Measurements from ENCODE around the gene UFM1.
"Not testable (repeated sequence)": the region's sequence is repeated elsewhere in the genome, so short reads cannot be mapped to it uniquely, and the experiment has no call there.

UFM1 gene

GRCh38 chr13:38349390-38350113 lies at the start of gene UFM1:
Gene UFM1 (plus strand): TSS chr13:38349851. CDS start chr13:38349920, 69 bp downstream.
- Mint-ChIP-seq H3K4me1 (peaks cover 22 to 34% of the 10 kb centered on the region in 2 donors), H3K9me3 (no peaks in the 10 kb centered on the region), H3K4me3 (peak within 1 kb of the TSS; percentile 90 to 97), H3K36me3 (peaks cover 7 to 21% of the 10 kb centered on the region in 2 donors), H3K27me3 (peaks cover 0 to 5% of the 10 kb centered on the region in 2 donors), H3K27ac (peak within 1 kb of the TSS; percentile 99)
- DNase-seq (peak; percentile 83), ATAC-seq (replicated peaks) (peak; percentile 91 to 95)

DNA sequence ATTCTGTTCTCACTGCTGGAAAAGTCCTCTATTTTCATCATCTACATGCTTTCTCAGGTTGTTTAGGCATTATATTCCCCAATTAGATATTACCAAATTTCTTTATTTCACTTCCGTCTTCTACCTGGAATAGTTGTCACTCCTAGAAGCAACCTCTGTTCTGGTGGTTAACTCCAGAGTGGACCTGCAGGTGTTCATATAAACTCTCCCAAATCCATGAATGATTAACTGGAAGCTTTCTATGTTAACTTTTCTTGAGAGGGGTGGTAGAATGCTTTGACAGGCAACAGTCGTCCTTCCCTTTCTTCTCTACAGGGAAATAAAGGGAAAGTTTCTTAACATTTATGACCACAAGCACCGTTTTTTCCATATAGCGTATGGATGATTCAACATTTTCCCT lies 48.4 kb upstream of the UFM1 start:
- H3K27ac Mint-ChIP-seq = no peak overlapping the region
- H3K27me3 Mint-ChIP-seq = no peaks in the 10 kb centered on the region
- no peaks in the 10 kb centered on the region for H3K36me3 Mint-ChIP-seq
- H3K4me1 Mint-ChIP-seq = no peaks in the 10 kb centered on the region
- no peaks in the 10 kb centered on the region for H3K9me3 Mint-ChIP-seq
- no peak overlapping the region for H3K4me3 Mint-ChIP-seq
- DNase-seq (no peak), ATAC-seq (replicated peaks) (no peak)

DNA sequence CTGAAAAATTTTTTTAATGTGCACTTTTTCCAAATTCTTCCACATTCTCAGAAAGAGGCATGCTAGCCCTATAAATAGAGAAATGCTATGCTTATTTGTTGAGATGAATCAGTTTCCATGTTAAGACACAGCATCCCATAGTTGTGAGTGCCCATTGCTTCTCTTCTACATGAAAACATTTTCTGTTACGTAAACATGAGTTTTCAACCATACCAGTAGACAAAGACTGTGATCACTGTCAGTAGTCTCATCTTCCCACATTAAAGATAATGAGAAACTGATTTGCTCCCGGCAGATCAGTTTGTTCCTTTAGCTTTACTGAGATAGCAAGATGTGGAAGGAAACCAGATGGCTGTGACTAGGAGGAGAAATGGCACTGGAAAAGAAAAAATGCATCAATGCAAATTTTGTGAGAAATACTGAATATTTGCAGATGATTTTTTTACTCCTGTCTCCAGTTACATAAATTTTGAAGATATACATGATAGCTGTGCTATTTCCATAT lies 45.8 kb upstream of the UFM1 start:
- Mint-ChIP-seq H3K27ac (no peak overlapping the region), H3K9me3 (peaks cover 0 to 2% of the 10 kb centered on the region in 2 donors), H3K4me1 (no peaks in the 10 kb centered on the region), H3K36me3 (no peaks in the 10 kb centered on the region), H3K4me3 (no peak overlapping the region), H3K27me3 (no peaks in the 10 kb centered on the region)
- DNase-seq = no peak
- ATAC-seq (replicated peaks) = no peak

DNA sequence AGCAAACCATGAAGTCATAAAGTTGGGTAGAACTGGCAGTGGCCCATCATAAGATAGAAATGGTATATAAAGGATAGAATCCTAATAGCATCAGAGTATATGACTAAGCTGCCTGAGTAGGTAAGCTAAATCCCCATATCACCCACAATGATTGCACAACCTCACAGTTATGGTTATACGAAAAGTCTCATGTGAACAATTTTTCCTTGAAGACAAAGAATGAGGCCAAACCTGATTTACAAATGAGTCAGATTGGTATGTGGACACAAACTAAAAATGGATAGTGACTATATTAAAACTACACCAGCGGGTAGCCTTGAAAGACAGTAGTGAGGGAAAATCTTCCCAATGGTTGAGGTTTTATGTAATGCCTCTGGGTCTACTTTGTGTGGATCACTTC lies 40.9 kb upstream of the UFM1 start:
- H3K4me3 Mint-ChIP-seq = no peak overlapping the region
- ATAC-seq (replicated peaks) (no peak), DNase-seq (no peak)
- H3K36me3 Mint-ChIP-seq = no peaks in the 10 kb centered on the region
- peaks cover 0 to 8% of the 10 kb centered on the region in 2 donors for H3K9me3 Mint-ChIP-seq
- H3K27me3 Mint-ChIP-seq = no peaks in the 10 kb centered on the region
- H3K4me1 Mint-ChIP-seq = no peaks in the 10 kb centered on the region
- no peak overlapping the region for H3K27ac Mint-ChIP-seq

DNA sequence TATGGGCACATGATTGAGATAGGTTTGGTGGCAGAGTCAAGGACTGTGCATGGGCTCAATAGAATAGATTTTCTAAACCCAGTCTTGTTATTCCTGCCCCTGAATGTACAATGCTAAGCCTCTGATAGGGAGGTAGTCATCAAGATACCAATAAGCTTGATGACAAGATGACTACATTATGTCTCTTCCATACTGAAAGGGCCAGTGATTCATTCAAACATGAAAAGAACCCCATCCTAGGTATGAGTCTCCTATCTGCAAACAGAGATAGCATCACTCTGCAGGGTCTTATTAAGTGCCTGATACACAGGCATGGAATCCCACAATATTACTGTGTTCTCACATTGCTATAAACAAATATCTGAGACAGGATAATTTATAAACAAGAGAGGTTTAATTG lies 40.3 kb upstream of the UFM1 start:
- H3K27ac Mint-ChIP-seq = no peak overlapping the region
- H3K36me3 Mint-ChIP-seq = no peaks in the 10 kb centered on the region
- H3K4me3 Mint-ChIP-seq = no peak overlapping the region
- ATAC-seq (replicated peaks) (no peak), DNase-seq (no peak)
- H3K27me3 Mint-ChIP-seq = no peaks in the 10 kb centered on the region
- H3K9me3 Mint-ChIP-seq = peaks cover 0 to 8% of the 10 kb centered on the region in 2 donors
- no peaks in the 10 kb centered on the region for H3K4me1 Mint-ChIP-seq

DNA sequence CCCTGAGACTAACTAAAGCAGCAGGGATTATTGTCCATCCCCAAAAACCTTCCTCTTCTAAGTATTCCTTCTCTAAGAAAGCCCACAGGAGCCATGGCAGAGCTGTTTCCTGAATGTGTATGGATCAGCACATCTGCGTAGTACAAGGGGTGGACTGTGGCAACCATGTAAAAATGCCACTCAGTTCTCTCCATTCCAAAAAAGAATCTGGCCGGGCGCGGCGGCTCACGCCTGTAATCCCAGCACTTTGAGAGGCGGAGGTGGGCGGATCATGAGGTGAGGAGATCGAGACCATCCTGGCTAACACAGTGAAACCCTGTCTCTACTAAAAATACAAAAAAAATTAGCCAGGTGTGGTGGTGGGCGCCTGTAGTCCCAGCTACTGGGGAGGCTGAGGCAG lies 38.5 kb upstream of the UFM1 start:
- not testable (repeated sequence) for H3K9me3 Mint-ChIP-seq; H3K27ac Mint-ChIP-seq; H3K4me1 Mint-ChIP-seq; H3K4me3 Mint-ChIP-seq; H3K36me3 Mint-ChIP-seq; DNase-seq; ATAC-seq (replicated peaks); H3K27me3 Mint-ChIP-seq

- no peak for ATAC-seq (replicated peaks)
- no peak for DNase-seq
- Mint-ChIP-seq H3K4me1 (no peaks in the 10 kb centered on the region), H3K36me3 (peaks cover 0 to 5% of the 10 kb centered on the region in 2 donors), H3K9me3 (peaks cover 0 to 5% of the 10 kb centered on the region in 2 donors), H3K27ac (no peak overlapping the region), H3K4me3 (no peak overlapping the region), H3K27me3 (peaks cover 0 to 6% of the 10 kb centered on the region in 2 donors)
Measured at GRCh38 chr13:38316129-38316528, 33.5 kb upstream of the UFM1 start.

- Mint-ChIP-seq H3K27me3 (peaks cover 3 to 19% of the 10 kb centered on the region in 2 donors), H3K9me3 (peaks cover 5 to 7% of the 10 kb centered on the region in 2 donors), H3K36me3 (peaks cover 0 to 5% of the 10 kb centered on the region in 2 donors), H3K27ac (no peak overlapping the region), H3K4me1 (no peaks in the 10 kb centered on the region), H3K4me3 (no peak overlapping the region)
- ATAC-seq (replicated peaks) (no peak), DNase-seq (no peak)
Measured at GRCh38 chr13:38321654-38322053, 28.0 kb upstream of the UFM1 start.

- H3K36me3 Mint-ChIP-seq = no peaks in the 10 kb centered on the region
- DNase-seq (no peak), ATAC-seq (replicated peaks) (no peak)
- peaks cover 3 to 14% of the 10 kb centered on the region in 2 donors for H3K27me3 Mint-ChIP-seq
- no peak overlapping the region for H3K27ac Mint-ChIP-seq
- no peaks in the 10 kb centered on the region for H3K4me1 Mint-ChIP-seq
- peaks cover 3 to 5% of the 10 kb centered on the region in 2 donors for H3K9me3 Mint-ChIP-seq
- H3K4me3 Mint-ChIP-seq = no peak overlapping the region
Measured at GRCh38 chr13:38325426-38325825, 24.2 kb upstream of the UFM1 start.

DNA sequence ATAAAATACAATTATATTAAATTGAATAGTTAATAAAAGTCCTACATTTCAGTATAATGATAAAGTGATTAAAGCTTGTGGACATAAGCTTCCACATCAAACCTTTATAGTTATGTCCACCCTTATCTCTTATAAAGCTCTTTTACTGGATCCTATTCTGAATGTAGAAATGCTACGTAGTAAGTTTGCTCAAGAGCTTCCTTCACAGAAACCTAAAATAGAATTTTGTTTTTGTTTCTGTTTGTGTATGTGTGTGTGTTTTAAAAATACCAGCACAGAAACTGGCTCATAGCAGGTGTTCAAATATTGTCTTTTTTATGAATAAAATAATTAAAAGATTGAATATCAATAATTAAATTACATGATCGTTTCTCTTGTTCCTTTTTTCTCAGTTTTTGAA lies 21.0 kb upstream of the UFM1 start:
- peaks cover 3 to 5% of the 10 kb centered on the region in 2 donors for H3K9me3 Mint-ChIP-seq
- H3K27me3 Mint-ChIP-seq = peaks cover 3 to 14% of the 10 kb centered on the region in 2 donors
- H3K36me3 Mint-ChIP-seq = no peaks in the 10 kb centered on the region
- no peak overlapping the region for H3K27ac Mint-ChIP-seq
- DNase-seq = no peak
- no peak overlapping the region for H3K4me3 Mint-ChIP-seq
- H3K4me1 Mint-ChIP-seq = no peaks in the 10 kb centered on the region
- ATAC-seq (replicated peaks) = no peak

DNA sequence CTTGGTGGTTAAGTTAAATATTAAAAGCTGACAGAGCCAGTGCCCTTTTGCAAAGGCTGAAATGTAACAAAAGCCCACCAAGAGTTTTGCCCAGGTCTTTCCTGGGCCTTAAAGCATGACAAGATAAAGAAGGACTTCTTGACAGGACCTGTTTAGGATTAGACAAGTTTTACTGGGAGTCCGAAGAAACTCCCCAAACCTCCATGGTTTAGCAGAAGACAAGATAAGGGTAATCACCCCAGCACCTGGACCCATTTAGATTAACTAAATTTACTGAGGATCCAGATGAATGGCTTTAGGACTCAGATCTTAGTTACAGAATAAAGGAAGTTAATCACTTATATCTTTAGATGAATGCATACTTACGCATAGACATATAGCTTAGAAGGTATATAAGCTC lies 14.8 kb upstream of the UFM1 start:
- Mint-ChIP-seq H3K4me1 (no peaks in the 10 kb centered on the region), H3K27ac (no peak overlapping the region), H3K4me3 (no peak overlapping the region), H3K9me3 (no peaks in the 10 kb centered on the region), H3K36me3 (no peaks in the 10 kb centered on the region), H3K27me3 (no peaks in the 10 kb centered on the region)
- ATAC-seq (replicated peaks) (no peak), DNase-seq (no peak)

GRCh38 chr13:38338089-38338488 lies 11.6 kb upstream of the UFM1 start:
- ATAC-seq (replicated peaks) = no peak
- no peak overlapping the region for H3K4me3 Mint-ChIP-seq
- peaks cover 0 to 6% of the 10 kb centered on the region in 2 donors for H3K27me3 Mint-ChIP-seq

DNA sequence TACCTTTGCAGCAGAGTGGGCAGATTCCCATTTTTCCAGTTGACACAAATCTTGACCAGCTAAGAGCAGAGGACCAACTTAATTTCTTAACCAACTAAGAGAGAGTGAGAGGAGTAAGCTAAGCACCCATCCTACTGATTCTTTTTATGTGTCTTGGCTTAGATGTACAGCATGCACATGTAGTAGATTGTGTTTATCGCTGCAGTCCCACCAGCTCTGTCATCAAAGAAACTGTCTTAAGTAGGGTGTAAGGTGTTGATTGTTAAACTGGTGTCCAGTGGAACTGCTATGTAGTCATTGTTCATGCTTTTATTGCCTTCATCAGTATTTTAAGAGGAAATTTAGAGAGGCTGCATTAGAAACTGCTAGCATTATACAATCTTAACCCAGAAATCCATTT lies 9.0 kb upstream of the UFM1 start:
- ATAC-seq (replicated peaks) (no peak), DNase-seq (no peak)
- Mint-ChIP-seq H3K9me3 (no peaks in the 10 kb centered on the region), H3K4me1 (peaks cover 0 to 2% of the 10 kb centered on the region in 2 donors), H3K4me3 (no peak overlapping the region), H3K27me3 (peaks cover 4 to 6% of the 10 kb centered on the region in 2 donors), H3K27ac (no peak overlapping the region), H3K36me3 (peaks cover 0 to 4% of the 10 kb centered on the region in 2 donors)

More at GRCh38 chr13:38338089-38338488, 11.6 kb upstream of the UFM1 start:
- DNase-seq = no peak
- Mint-ChIP-seq H3K27ac (no peak overlapping the region), H3K9me3 (no peaks in the 10 kb centered on the region), H3K36me3 (no peaks in the 10 kb centered on the region), H3K4me1 (no peaks in the 10 kb centered on the region)

- Mint-ChIP-seq H3K9me3 (no peaks in the 10 kb centered on the region), H3K4me1 (peaks cover 0 to 2% of the 10 kb centered on the region in 2 donors), H3K27ac (no peak overlapping the region), H3K27me3 (peaks cover 5 to 6% of the 10 kb centered on the region in 2 donors), H3K4me3 (no peak overlapping the region), H3K36me3 (peaks cover 0 to 5% of the 10 kb centered on the region in 2 donors)
- no peak for DNase-seq
- no peak for ATAC-seq (replicated peaks)
Measured at GRCh38 chr13:38341149-38341692, 8.4 kb upstream of the UFM1 start.

DNA sequence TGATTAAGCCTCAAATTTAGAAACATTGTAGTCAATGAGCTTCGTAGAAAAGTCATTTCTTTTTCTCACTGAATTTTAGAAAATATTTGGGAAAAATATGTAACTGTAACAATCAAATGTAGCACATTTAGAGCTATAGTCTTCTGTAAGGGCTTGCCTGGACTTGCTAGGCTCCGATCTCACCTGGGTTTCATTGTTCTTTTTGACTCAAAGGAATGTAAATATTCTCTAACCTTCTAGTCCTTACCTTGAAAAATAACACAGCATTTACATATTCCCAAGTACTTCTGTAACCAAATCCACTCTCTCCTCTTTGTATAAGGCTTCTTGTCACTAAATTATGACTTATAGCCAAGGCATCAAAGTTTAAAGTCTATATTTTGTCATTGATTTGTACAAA lies 2.9 kb upstream of the UFM1 start:
- Mint-ChIP-seq H3K27me3 (peaks cover 0 to 5% of the 10 kb centered on the region in 2 donors), H3K9me3 (no peaks in the 10 kb centered on the region), H3K36me3 (peaks cover 3 to 20% of the 10 kb centered on the region in 2 donors), H3K4me3 (no peak overlapping the region), H3K27ac (peak overlapping the region; percentile 48), H3K4me1 (peaks cover 18 to 24% of the 10 kb centered on the region in 2 donors)
- ATAC-seq (replicated peaks) (no peak), DNase-seq (no peak)

Measured in stimulated activated naive B cell treated with anti-CD40 and anti-IgM and Interleukin-4, amounts not matched to agents 10 μg/mL and 1 μg/mL and 100 μg/mL, for 72 hours (primary cell).